Heart left ventricle (tissue), 13 donors: ENCODE results near the gene PDE6B.

Experiments
- CTCF ChIP-seq, 12 donors: fragments of 200-600 bp; sonication (generic) in 4 of 12; IDR thresholded peaks; one replicate each; pipeline versions ENCODE4 v1.5.0 to v1.8.0; 2018 to 2022; ENCODE audit warnings: antibody characterized with exemption in 12 of 12, mild to moderate bottlenecking in 5 of 12
- POLR2A ChIP-seq, 2 donors: fragments of 450-650 bp; IDR thresholded peaks; one replicate each; pipeline ENCODE4 v1.6.1; 2017; ENCODE audit warnings: antibody characterized with exemption in 2 of 2, mild to moderate bottlenecking in 2 of 2, moderate library complexity in 2 of 2
- donor health status: ischemic (EF 13 %, LVEDD 7.1; RV severe dilation, severe dysfunction).
- donor health status: DM: no; HTN: yes; CAD: no.
- donor health status: DM: no; HTN: no; CAD: no.
- donor health status: ischemic (EF 25% LVEDD 6.9; RV normal size, moderate dysfunction).
- donor health status: ischemic (EF 25% LVEDD 5.7; RV mildly dilated, moderate dysfunction).
- donor health status: ischemic (EF 35%, LVEDD 5.7; RV mildly dilated, moderate dysfunction).
- donor health status: nonischemic (EF 11% LVEDD 7.7; RV severe dilation, severe dysfunction).
- donor health status: DM: yes; HTN: yes; CAD: no.
- donor health status: PGD.
- donor health status: ischemic (EF 29% LVEDD 5.4; RV normal size, mild dysfunction).
- donor health status: nonischemic (EF 23%, LVEDD 6.1; RV moderate dilation, normal function).

GRCh38 chr4:654503-654845 lies 29.1 kb downstream of the PDE6B start:
- TF ChIP-seq CTCF (IDR thresholded peaks at IDR 0.05) (no peak), POLR2A (IDR thresholded peaks at IDR 0.05) (no peak)
